DMS153 treated with DMSO at 0.1 percent for 48 hours (cell line): ENCODE measurements around the gene RBM19.

Experiments
- DNase-seq: peaks from one replicate; lab custom pipeline; 2025; ENCODE audit not compliant: unreplicated experiment; lab: John Stamatoyannopoulos, UW

The RBM19 gene

GRCh38 chr12:113860950-113861349, 105.2 kb downstream of the RBM19 start:
- DNase-seq, result no peak

- no peak for DNase-seq
Observed at GRCh38 chr12:113860059-113860820, 105.9 kb downstream of the RBM19 start.

GRCh38 chr12:113858841-113859386, 107.2 kb downstream of the RBM19 start:
- DNase-seq, result no peak

GRCh38 chr12:113857371-113857770, 108.8 kb downstream of the RBM19 start:
- DNase-seq, result no peak

GRCh38 chr12:113855998-113856397, 110.1 kb downstream of the RBM19 start:
- no peak for DNase-seq

GRCh38 chr12:113854385-113855142, 111.6 kb downstream of the RBM19 start:
- peak; percentile 35 for DNase-seq

- DNase-seq, result no peak
Observed at GRCh38 chr12:113853491-113853890, 112.6 kb downstream of the RBM19 start.

- no peak for DNase-seq
Observed at GRCh38 chr12:113852695-113853490, 113.2 kb downstream of the RBM19 start.

- peak; percentile 52 for DNase-seq
Observed at GRCh38 chr12:113852264-113852663, 113.9 kb downstream of the RBM19 start.

- DNase-seq, result no peak
Observed at GRCh38 chr12:113850309-113851056, 115.6 kb downstream of the RBM19 start.

- no peak for DNase-seq
Observed at GRCh38 chr12:113847856-113848255, 118.3 kb downstream of the RBM19 start.

- DNase-seq, result no peak
Observed at GRCh38 chr12:113846883-113847755, 119.0 kb downstream of the RBM19 start.

- DNase-seq, result no peak
Observed at GRCh38 chr12:113845900-113846674, 120.0 kb downstream of the RBM19 start.

GRCh38 chr12:113844495-113845210, 121.5 kb downstream of the RBM19 start:
- DNase-seq, result no peak

GRCh38 chr12:113842699-113843098, 123.4 kb downstream of the RBM19 start:
- no peak for DNase-seq

GRCh38 chr12:113841786-113842185, 124.3 kb downstream of the RBM19 start:
- no peak for DNase-seq

GRCh38 chr12:113840401-113841042, 125.6 kb downstream of the RBM19 start:
- no peak for DNase-seq

- no peak for DNase-seq
Observed at GRCh38 chr12:113838896-113839295, 127.2 kb downstream of the RBM19 start.
